ENCODE data around the gene LRRC4C. TPM values are rescaled to one million over a fixed set of nuclear protein-coding genes. Genes with fewer than 3 reads are reported as not detected.

The LRRC4C gene
- total RNA-seq, 1 donor from 2014 or later, result not detected

- no peak for DNase-seq (ENCODE audit: low read depth, low spot score)
These were observed 131.1 kb downstream of the LRRC4C start for GRCh38 chr11:41328324-41328723.

- no peak for DNase-seq (ENCODE audit: low read depth, low spot score)
These were observed 136.0 kb downstream of the LRRC4C start for GRCh38 chr11:41323446-41323845.

- DNase-seq (ENCODE audit: low read depth, low spot score), result no peak
These were observed 138.8 kb downstream of the LRRC4C start for GRCh38 chr11:41320653-41321052.

- DNase-seq (ENCODE audit: low read depth, low spot score), result no peak
These were observed 139.2 kb downstream of the LRRC4C start for GRCh38 chr11:41320238-41320637.

- no peak for DNase-seq (ENCODE audit: low read depth, low spot score)
These were observed 140.0 kb downstream of the LRRC4C start for GRCh38 chr11:41319434-41319833.

- DNase-seq (ENCODE audit: low read depth, low spot score), result no peak
These were observed 142.7 kb downstream of the LRRC4C start for GRCh38 chr11:41316751-41317150.

- no peak for DNase-seq (ENCODE audit: low read depth, low spot score)
These were observed 146.2 kb downstream of the LRRC4C start for GRCh38 chr11:41313226-41313625.

- DNase-seq (ENCODE audit: low read depth, low spot score), result no peak
These were observed 149.7 kb downstream of the LRRC4C start for GRCh38 chr11:41309716-41310115.

GRCh38 chr11:41309111-41309522 lies 150.3 kb downstream of the LRRC4C start:
- DNase-seq (ENCODE audit: low read depth, low spot score), result no peak

GRCh38 chr11:41308286-41308685 lies 151.2 kb downstream of the LRRC4C start:
- DNase-seq (ENCODE audit: low read depth, low spot score), result no peak

GRCh38 chr11:41307296-41308080 lies 152.0 kb downstream of the LRRC4C start:
- DNase-seq (ENCODE audit: low read depth, low spot score), result no peak

GRCh38 chr11:41306431-41306830 lies 153.0 kb downstream of the LRRC4C start:
- no peak for DNase-seq (ENCODE audit: low read depth, low spot score)

- no peak for DNase-seq (ENCODE audit: low read depth, low spot score)
These were observed 158.4 kb downstream of the LRRC4C start for GRCh38 chr11:41301023-41301422.

GRCh38 chr11:41289408-41289807 lies 170.0 kb downstream of the LRRC4C start:
- no peak for DNase-seq (ENCODE audit: low read depth, low spot score)

- DNase-seq (ENCODE audit: low read depth, low spot score), result no peak
These were observed 172.7 kb downstream of the LRRC4C start for GRCh38 chr11:41286751-41287150.

- DNase-seq (ENCODE audit: low read depth, low spot score), result no peak
These were observed 175.1 kb downstream of the LRRC4C start for GRCh38 chr11:41284354-41284753.

- DNase-seq (ENCODE audit: low read depth, low spot score), result no peak
These were observed 176.1 kb downstream of the LRRC4C start for GRCh38 chr11:41283191-41283930.

- no peak for DNase-seq (ENCODE audit: low read depth, low spot score)
These were observed 177.1 kb downstream of the LRRC4C start for GRCh38 chr11:41282395-41282794.

GRCh38 chr11:41281131-41281742 lies 178.2 kb downstream of the LRRC4C start:
- DNase-seq (ENCODE audit: low read depth, low spot score), result no peak

GRCh38 chr11:41274831-41275230 lies 184.6 kb downstream of the LRRC4C start:
- no peak for DNase-seq (ENCODE audit: low read depth, low spot score)

GRCh38 chr11:41273908-41274307 lies 185.5 kb downstream of the LRRC4C start:
- no peak for DNase-seq (ENCODE audit: low read depth, low spot score)

- no peak for DNase-seq (ENCODE audit: low read depth, low spot score)
These were observed 192.0 kb downstream of the LRRC4C start for GRCh38 chr11:41267451-41267850.

Data from pulmonary artery endothelial cell (primary cell).